Tibial nerve (tissue), 4 donors: ENCODE data around the gene EYS. TPM values are rescaled to one million over a fixed set of nuclear protein-coding genes. Genes with fewer than 3 reads are reported as not detected.

Experiments
- DNase-seq, 2 donors: peaks; one replicate each; pipeline ENCODE4 v3.0.0-alpha.2; 2019; ENCODE audit warnings: low spot score in 2 of 2
- H3K27ac ChIP-seq, 4 donors: fragments of 200-600 bp; sonication (generic) in 3 of 4; one replicate each; pipeline ENCODE4 v1.5.1; 2017 to 2019; ENCODE audit warnings: mild to moderate bottlenecking in 1 of 4
- H3K27me3 ChIP-seq, 2 donors: fragments of 200-600 bp; sonication (generic) in 1 of 2; one replicate each; pipeline versions ENCODE4 v1.5.1 to v1.6.0; 2017 to 2019
- H3K36me3 ChIP-seq, 3 donors: fragments of 200-600 bp; sonication (generic); one replicate each; pipeline ENCODE4 v1.5.1; 2018 to 2019
- H3K4me1 ChIP-seq, 4 donors: fragments of 200-600 bp; sonication (generic) in 3 of 4; one replicate each; pipeline ENCODE4 v1.5.1; 2017 to 2019
- H3K4me3 ChIP-seq, 4 donors: fragments of 200-600 bp; sonication (generic) in 3 of 4; one replicate each; pipeline ENCODE4 v1.5.1; 2017 to 2019; ENCODE audit warnings: mild to moderate bottlenecking in 1 of 4, moderate library complexity in 1 of 4
- H3K9me3 ChIP-seq, 4 donors: fragments of 200-600 bp; sonication (generic) in 3 of 4; one replicate each; pipeline ENCODE4 v1.5.1; 2017 to 2019
- EP300 ChIP-seq, 2 donors: sonication (generic); formaldehyde crosslinking; IDR thresholded peaks; one replicate each; pipeline ENCODE4 v1.6.1; 2017; ENCODE audit warnings: antibody characterized with exemption in 2 of 2, mild to moderate bottlenecking in 1 of 2
- POLR2A ChIP-seq, 2 donors: fragments of 450-650 bp; IDR thresholded peaks; one replicate each; pipeline ENCODE4 v1.6.1; 2017; ENCODE audit warnings: antibody characterized with exemption in 2 of 2, mild to moderate bottlenecking in 2 of 2, moderate library complexity in 2 of 2
- WGBS, 2 donors: methylation state at CpG; one replicate each; pipeline ENCODE4 v1.1.5; 2018; 5-methylcytosine and 5-hydroxymethylcytosine counted together
- total RNA-seq, 4 donors: library from RNA; depleted of rRNA; stranded (reverse); fragments of >200 nt; gene quantifications; one replicate each; pipeline ENCODE4 v1.1.0, GENCODE V29; 2016
- TF ChIP-seq, protein P1 (sequence below), 5 experiments: fragments of 200-600 bp in 3 of 5; fragments of 450-650 bp in 2 of 5; sonication (generic) in 3 of 5; IDR thresholded peaks; one replicate each; pipeline ENCODE4 v1.5.1; 2016 to 2019; ENCODE audit warnings: antibody characterized with exemption in 5 of 5, mild to moderate bottlenecking in 3 of 5, moderate library complexity in 2 of 5

EYS gene
- total RNA-seq, 4 donors from 2014 or later: under 0.01 to 4.5 (median 0.39) TPM; not detected in 1

DNA sequence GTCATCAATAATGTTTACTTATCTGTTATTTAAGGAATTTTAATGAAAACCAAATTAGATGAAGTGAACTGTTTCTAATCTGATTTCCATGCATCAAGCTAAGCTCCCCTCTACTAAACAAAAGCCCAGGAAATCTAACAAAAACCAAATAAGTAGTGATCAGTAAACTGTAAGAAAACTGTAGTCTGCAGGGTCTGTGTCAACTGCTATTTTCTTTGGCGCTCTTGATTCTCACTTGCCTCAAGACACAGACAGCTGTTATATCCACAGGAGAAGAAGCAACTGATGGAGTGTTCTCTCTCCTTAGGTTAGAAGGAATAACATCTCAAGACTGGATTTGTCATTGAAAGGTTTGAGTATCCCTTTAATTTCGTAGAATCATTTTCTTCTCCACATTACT is 1777.9 kb downstream of the EYS start:
- no peaks in the 10 kb centered on the region for H3K27me3 ChIP-seq
- no peaks in the 10 kb centered on the region for H3K9me3 ChIP-seq
- DNase-seq: no peak
- H3K27ac ChIP-seq: no peak overlapping the region
- 62 to 85% methylated on average over 2 of the region's 2 CpGs for WGBS, 2 donors
- no peaks in the 10 kb centered on the region for H3K4me1 ChIP-seq
- TF ChIP-seq EP300 (IDR thresholded peaks at IDR 0.05) (no peak), POLR2A (IDR thresholded peaks at IDR 0.05) (no peak)
- TF ChIP-seq, protein P1, sequence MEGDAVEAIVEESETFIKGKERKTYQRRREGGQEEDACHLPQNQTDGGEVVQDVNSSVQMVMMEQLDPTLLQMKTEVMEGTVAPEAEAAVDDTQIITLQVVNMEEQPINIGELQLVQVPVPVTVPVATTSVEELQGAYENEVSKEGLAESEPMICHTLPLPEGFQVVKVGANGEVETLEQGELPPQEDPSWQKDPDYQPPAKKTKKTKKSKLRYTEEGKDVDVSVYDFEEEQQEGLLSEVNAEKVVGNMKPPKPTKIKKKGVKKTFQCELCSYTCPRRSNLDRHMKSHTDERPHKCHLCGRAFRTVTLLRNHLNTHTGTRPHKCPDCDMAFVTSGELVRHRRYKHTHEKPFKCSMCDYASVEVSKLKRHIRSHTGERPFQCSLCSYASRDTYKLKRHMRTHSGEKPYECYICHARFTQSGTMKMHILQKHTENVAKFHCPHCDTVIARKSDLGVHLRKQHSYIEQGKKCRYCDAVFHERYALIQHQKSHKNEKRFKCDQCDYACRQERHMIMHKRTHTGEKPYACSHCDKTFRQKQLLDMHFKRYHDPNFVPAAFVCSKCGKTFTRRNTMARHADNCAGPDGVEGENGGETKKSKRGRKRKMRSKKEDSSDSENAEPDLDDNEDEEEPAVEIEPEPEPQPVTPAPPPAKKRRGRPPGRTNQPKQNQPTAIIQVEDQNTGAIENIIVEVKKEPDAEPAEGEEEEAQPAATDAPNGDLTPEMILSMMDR (IDR thresholded peaks at IDR 0.05): no peak
- H3K4me3 ChIP-seq: no peak overlapping the region
- H3K36me3 ChIP-seq: no peaks in the 10 kb centered on the region

DNA sequence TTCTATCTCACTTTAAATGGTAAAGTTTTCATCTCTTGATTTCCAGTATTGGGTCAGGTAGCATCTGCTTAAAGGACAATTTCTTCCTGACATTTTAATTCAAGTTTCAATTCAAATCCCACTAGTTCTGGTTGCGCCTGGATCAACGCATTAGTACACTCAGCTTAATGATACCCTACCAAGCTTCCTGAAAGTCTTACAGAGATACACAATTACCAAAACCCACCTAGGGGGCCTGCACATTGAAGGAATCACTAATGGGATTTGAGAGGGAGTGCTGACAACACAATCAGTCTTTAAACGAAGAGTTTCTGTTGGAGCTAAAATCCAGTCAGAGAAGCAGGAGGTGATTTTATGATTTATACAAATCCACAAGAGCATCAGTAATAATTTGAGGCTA is 1778.4 kb downstream of the EYS start:
- WGBS, 2 donors: 89 to 90% methylated on average over 3 of the region's 3 CpGs
- no peaks in the 10 kb centered on the region for H3K4me1 ChIP-seq

DNA sequence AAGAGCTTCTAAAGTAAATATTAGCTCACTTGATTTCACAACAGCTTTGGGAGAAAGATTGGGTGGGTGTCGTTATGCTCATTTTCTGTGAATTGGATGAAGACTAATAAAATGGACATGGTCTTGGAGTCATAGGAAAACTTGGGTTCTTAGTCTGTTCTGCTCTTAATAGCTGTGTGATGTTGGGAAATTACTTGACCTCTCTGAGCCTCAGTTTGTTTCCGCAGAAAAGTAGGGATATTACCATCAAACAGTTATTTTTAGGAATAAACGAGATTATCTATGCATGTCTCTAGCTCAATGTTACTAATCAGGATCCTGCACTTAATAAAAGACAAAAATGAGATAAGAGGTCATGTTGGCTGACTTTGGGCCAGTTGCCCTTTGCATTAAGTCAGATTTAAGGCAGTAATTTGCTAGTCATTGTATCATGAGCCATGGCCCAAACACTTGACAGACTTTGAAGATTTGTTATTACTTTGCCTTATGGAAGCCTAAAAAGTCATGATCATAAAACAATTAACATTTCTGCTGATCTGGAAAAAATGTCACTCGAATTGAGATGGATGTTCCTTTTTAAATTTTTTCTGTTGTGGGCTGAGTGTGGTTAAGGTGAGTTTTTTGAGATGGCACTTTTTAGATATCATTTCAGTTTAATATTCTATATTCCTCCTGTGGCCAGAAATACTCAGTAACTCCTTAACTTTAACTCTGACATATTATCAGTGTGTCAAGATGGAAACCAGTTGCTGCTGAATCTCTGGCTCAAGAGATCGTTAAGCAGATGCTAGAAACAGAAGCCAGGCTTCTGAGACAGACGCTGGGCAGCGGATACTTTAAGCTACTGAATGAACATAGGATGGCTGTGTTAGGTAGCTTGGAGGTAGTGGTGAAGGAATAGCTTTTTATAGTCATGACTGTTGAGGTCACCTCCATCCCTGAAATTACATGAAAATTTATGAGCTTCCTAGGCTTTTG is 1779.8 kb downstream of the EYS start:
- DNase-seq: no peak
- TF ChIP-seq EP300 (IDR thresholded peaks at IDR 0.05) (no peak), POLR2A (IDR thresholded peaks at IDR 0.05) (no peak)
- TF ChIP-seq, protein P1 (IDR thresholded peaks at IDR 0.05): no peak

More for the DNA sequence above, 1778.4 kb downstream of the EYS start:
- Histone ChIP-seq H3K27ac (no peak overlapping the region), H3K9me3 (no peaks in the 10 kb centered on the region), H3K27me3 (no peaks in the 10 kb centered on the region), H3K4me3 (no peak overlapping the region), H3K36me3 (no peaks in the 10 kb centered on the region)
- DNase-seq: no peak
- TF ChIP-seq POLR2A (IDR thresholded peaks at IDR 0.05): no peak
- TF ChIP-seq EP300 (IDR thresholded peaks at IDR 0.05): no peak
- TF ChIP-seq, protein P1 (IDR thresholded peaks at IDR 0.05): no peak

DNA sequence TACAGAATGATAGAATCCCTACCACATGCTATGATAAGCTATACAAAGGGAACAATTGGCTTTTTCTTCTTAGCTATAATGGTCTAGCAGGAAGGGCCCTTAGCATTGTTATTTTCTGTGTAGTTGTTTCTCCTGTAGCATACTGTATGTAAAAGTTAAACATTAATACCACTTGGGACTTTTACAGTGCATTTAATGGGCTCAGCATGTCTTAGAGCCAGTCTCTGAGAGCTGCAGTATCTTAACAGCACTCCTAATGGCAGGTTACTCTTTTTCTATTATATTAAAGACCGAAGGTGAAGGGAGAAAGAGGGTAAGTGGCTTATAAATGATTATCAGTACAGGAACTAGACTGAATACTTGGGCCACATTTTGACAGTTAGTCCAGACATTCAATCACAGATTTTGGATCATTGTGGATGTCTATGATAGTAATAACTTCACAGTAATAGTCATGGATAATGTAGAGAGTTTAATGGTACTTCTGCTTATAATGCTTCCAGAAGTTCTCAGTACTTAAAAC is 1780.7 kb downstream of the EYS start:
- H3K4me1 ChIP-seq: peaks cover 0 to 5% (median 0%) of the 10 kb centered on the region in 4 donors
- WGBS, 2 donors: 60 to 86% methylated on average over 1 of the region's 1 CpG
- H3K4me3 ChIP-seq: no peak overlapping the region
- H3K27me3 ChIP-seq: no peaks in the 10 kb centered on the region
- TF ChIP-seq, protein P1 (IDR thresholded peaks at IDR 0.05): no peak
- TF ChIP-seq POLR2A (IDR thresholded peaks at IDR 0.05): no peak
- no peak for TF ChIP-seq EP300 (IDR thresholded peaks at IDR 0.05)
- H3K27ac ChIP-seq: no peak overlapping the region
- H3K9me3 ChIP-seq: no peaks in the 10 kb centered on the region
- no peak for DNase-seq
- no peaks in the 10 kb centered on the region for H3K36me3 ChIP-seq

More for the DNA sequence above, 1779.8 kb downstream of the EYS start:
- no peaks in the 10 kb centered on the region for H3K36me3 ChIP-seq
- H3K4me3 ChIP-seq: no peak overlapping the region
- no peak overlapping the region for H3K27ac ChIP-seq
- peaks cover 0 to 5% (median 0%) of the 10 kb centered on the region in 4 donors for H3K4me1 ChIP-seq
- H3K27me3 ChIP-seq: no peaks in the 10 kb centered on the region
- no peaks in the 10 kb centered on the region for H3K9me3 ChIP-seq
- 72 to 84% methylated on average over 7 of the region's 7 CpGs for WGBS, 2 donors
